Body of pancreas (tissue), 4 donors: ENCODE data around the gene TRPV2. TPM values are rescaled to one million over a fixed set of nuclear protein-coding genes. Genes with fewer than 3 reads are reported as not detected.

Experiments
- ATAC-seq: fragments of 150-250 bp; one replicate; pipeline ENCODE4 v1.9.1; 2016
- DNase-seq, 4 donors: peaks; one replicate each; pipeline ENCODE4 v3.0.0-alpha.2; 2019
- H3K27ac ChIP-seq, 4 donors: fragments of 200-600 bp; sonication (generic); 1 replicate in 3 of 4; 2 replicates in 1 of 4; pipeline versions ENCODE4 v1.5.1 to v1.6.1; 2016 to 2019; ENCODE audit warnings: mild to moderate bottlenecking in 1 of 4, mixed read lengths in 1 of 4, moderate library complexity in 1 of 4
- H3K27me3 ChIP-seq, 2 donors: fragments of 200-600 bp; sonication (generic); one replicate each; pipeline ENCODE4 v1.6.0; 2016; ENCODE audit warnings: mild to moderate bottlenecking in 1 of 2
- H3K36me3 ChIP-seq, 2 donors: fragments of 200-600 bp; sonication (generic); replicated peaks in 1 of 2; 2 replicates each; pipeline ENCODE4 v1.5.1; 2016; ENCODE audit warnings: low read depth in 2 of 2; ENCODE audit not compliant: insufficient read depth in 1 of 2
- H3K4me1 ChIP-seq: fragments of 200-600 bp; sonication (generic); one replicate; pipeline ENCODE4 v1.6.0; 2016
- H3K4me3 ChIP-seq, 2 donors: fragments of 200-600 bp; sonication (generic); 1 replicate in 1 of 2; 2 replicates in 1 of 2; pipeline ENCODE4 v1.5.1; 2016 to 2019
- H3K9me3 ChIP-seq, 3 donors: fragments of 200-600 bp; sonication (generic); 1 replicate in 2 of 3; 2 replicates in 1 of 3; pipeline ENCODE4 v1.5.1; 2016
- CTCF ChIP-seq, 7 experiments: fragments of 450-650 bp in 4 of 7; fragments of 200-600 bp in 3 of 7; sonication (generic) in 3 of 7; IDR thresholded peaks; one replicate each; pipeline ENCODE4 v1.5.1; 2016 to 2019; ENCODE audit warnings: antibody characterized with exemption in 7 of 7
- POLR2A ChIP-seq, 3 donors: fragments of 450-650 bp; IDR thresholded peaks; one replicate each; pipeline ENCODE4 v1.6.1; 2016; ENCODE audit warnings: antibody characterized with exemption in 3 of 3, mild to moderate bottlenecking in 2 of 3
- WGBS, 2 donors: methylation state at CpG; one replicate each; pipeline ENCODE4 v1.1.5; 2017; 5-methylcytosine and 5-hydroxymethylcytosine counted together
- intact Hi-C: fragments of 100-400 bp; cut with DNase I; formaldehyde crosslinking; loops from one replicate; pipeline ENCODE4 v1.15.1; 2023
- total RNA-seq, 2 donors: library from RNA; depleted of rRNA; stranded (reverse); fragments of >200 nt; gene quantifications; one replicate each; pipeline ENCODE4 v1.1.0, GENCODE V29; 2016

The TRPV2 gene
- total RNA-seq, 2 donors from 2014 or later, result 4.7 to 30.7 TPM

GRCh38 chr17:16474012-16474725 lies 58.8 kb downstream of the TRPV2 start:
- intact Hi-C loops, result no loop called here
- H3K36me3 ChIP-seq, result no peaks in the 10 kb centered on the region
- no peaks in the 10 kb centered on the region for H3K4me1 ChIP-seq
- no peak for DNase-seq
- H3K9me3 ChIP-seq, result no peaks in the 10 kb centered on the region
- 83 to 89% methylated on average over 13 of the region's 13 CpGs for WGBS, 2 donors
- no peak for ATAC-seq
- H3K4me3 ChIP-seq, result no peak overlapping the region
- H3K27ac ChIP-seq, result no peak overlapping the region
- H3K27me3 ChIP-seq, result no peaks in the 10 kb centered on the region
- TF ChIP-seq POLR2A (IDR thresholded peaks at IDR 0.05) (no peak), CTCF (IDR thresholded peaks at IDR 0.05) (no peak)

DNA sequence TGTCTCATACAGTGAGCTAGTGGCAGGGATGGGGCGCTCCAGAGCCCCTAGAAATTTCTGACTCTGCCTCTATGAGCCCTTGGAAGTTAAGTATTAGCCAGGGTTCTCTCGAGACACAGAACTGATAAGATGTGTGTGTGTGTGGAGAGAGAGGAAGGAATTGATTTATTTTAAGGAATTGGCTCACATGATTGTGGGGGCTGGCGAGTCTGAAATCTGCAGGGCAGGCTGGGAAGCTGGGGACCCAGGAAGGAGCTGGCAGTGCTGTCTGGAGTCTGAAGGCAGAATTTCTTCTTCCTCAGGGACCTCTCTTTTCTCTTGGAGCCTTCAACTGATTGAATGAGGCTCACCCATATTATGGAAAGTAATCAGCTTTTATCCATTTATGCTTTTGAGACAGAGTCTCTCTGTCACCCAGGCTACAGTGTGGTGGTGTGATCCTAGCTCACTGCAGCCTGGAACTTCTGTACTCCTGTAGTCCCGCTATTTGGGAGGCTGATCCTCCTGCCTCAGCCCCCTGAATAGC lies 59.9 kb downstream of the TRPV2 start:
- Histone ChIP-seq H3K27me3 (no peaks in the 10 kb centered on the region), H3K4me3 (no peak overlapping the region), H3K36me3 (no peaks in the 10 kb centered on the region), H3K9me3 (no peaks in the 10 kb centered on the region), H3K4me1 (no peaks in the 10 kb centered on the region), H3K27ac (no peak overlapping the region)
- DNase-seq (no peak), ATAC-seq (no peak)
- no peak for TF ChIP-seq POLR2A (IDR thresholded peaks at IDR 0.05)
- intact Hi-C loops, result no loop called here
- 51 to 57% methylated on average over 4 of the region's 4 CpGs for WGBS, 2 donors

GRCh38 chr17:16477255-16477654 lies 61.9 kb downstream of the TRPV2 start:
- 70 to 83% methylated on average over 1 to 5 of the region's 5 CpGs for WGBS, 2 donors
- no peaks in the 10 kb centered on the region for H3K9me3 ChIP-seq
- H3K36me3 ChIP-seq, result no peaks in the 10 kb centered on the region
- intact Hi-C loops, result no loop called here
- H3K27me3 ChIP-seq, result no peaks in the 10 kb centered on the region
- DNase-seq (peak in 2 of 4 donors; percentile 38), ATAC-seq (peak; percentile 43)
- H3K27ac ChIP-seq, result no peak overlapping the region
- no peak overlapping the region for H3K4me3 ChIP-seq
- H3K4me1 ChIP-seq, result peaks cover 5% of the 10 kb centered on the region
- TF ChIP-seq CTCF (IDR thresholded peaks at IDR 0.05), result no peak
- TF ChIP-seq POLR2A (IDR thresholded peaks at IDR 0.05), result no peak

GRCh38 chr17:16477666-16478065 lies 62.3 kb downstream of the TRPV2 start:
- ATAC-seq, result no peak
- Histone ChIP-seq H3K36me3 (no peaks in the 10 kb centered on the region), H3K4me1 (peaks cover 5% of the 10 kb centered on the region), H3K27ac (no peak overlapping the region), H3K4me3 (no peak overlapping the region), H3K9me3 (no peaks in the 10 kb centered on the region), H3K27me3 (no peaks in the 10 kb centered on the region)
- DNase-seq, result no peak
- 82 to 95% methylated on average over 7 to 8 of the region's 8 CpGs for WGBS, 2 donors
- TF ChIP-seq POLR2A (IDR thresholded peaks at IDR 0.05) (no peak), CTCF (IDR thresholded peaks at IDR 0.05) (no peak)
- intact Hi-C loops, result no loop called here

GRCh38 chr17:16478649-16479048 lies 63.3 kb downstream of the TRPV2 start:
- intact Hi-C loops, result no loop called here
- no peak overlapping the region for H3K27ac ChIP-seq
- peaks cover 5% of the 10 kb centered on the region for H3K4me1 ChIP-seq
- H3K4me3 ChIP-seq, result no peak overlapping the region
- no peak for ATAC-seq
- no peak for DNase-seq
- H3K36me3 ChIP-seq, result no peaks in the 10 kb centered on the region
- no peaks in the 10 kb centered on the region for H3K9me3 ChIP-seq
- 90 to 97% methylated on average over 6 of the region's 6 CpGs for WGBS, 2 donors
- TF ChIP-seq POLR2A (IDR thresholded peaks at IDR 0.05) (no peak), CTCF (IDR thresholded peaks at IDR 0.05) (no peak)
- no peaks in the 10 kb centered on the region for H3K27me3 ChIP-seq
